Measurements from ENCODE around the gene FMN1. TPM values are rescaled to one million over a fixed set of nuclear protein-coding genes. Genes with fewer than 3 reads are reported as not detected.

FMN1 gene
- total and polyA plus RNA-seq, 2 of the 8 experiments (the other 6 are each of a cell fraction or from before 2014, with no cell fraction given) = 0.27 to 3.7 TPM

DNA sequence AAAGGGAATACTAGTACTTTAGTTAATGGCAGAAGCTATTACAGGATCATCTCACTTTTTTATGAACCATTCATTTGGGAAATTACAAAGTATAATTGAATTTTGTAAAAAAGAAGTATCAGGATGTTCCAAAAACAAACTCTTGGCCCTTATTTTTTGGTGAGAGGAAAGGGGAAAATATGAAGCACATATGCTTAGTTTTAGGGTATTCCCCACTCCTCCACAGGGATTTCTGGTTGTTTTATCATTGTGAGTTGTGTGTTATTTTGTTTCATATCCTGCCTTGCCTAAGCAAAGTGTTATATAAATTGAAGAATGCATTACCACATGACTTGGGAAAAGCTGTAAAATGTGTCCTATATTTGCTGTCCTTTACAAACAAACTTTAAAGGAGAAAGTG lies 227.0 kb downstream of the FMN1 start (continued):
- TF ChIP-seq, protein P1, sequence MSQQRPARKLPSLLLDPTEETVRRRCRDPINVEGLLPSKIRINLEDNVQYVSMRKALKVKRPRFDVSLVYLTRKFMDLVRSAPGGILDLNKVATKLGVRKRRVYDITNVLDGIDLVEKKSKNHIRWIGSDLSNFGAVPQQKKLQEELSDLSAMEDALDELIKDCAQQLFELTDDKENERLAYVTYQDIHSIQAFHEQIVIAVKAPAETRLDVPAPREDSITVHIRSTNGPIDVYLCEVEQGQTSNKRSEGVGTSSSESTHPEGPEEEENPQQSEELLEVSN (IDR thresholded peaks at IDR 0.05) = no peak
- TF ChIP-seq TAF7 (optimal IDR thresholded peaks at IDR 0.05; ENCODE audit: borderline replicate concordance, low read depth, low read length) (no peak), MAFK (IDR thresholded peaks at IDR 0.05; ENCODE audit: low read depth, low read length) (no peak)
